H7 (cell line): ENCODE results near the gene ANKRD16. TPM values are rescaled to one million over a fixed set of nuclear protein-coding genes. Genes with fewer than 3 reads are reported as not detected.

Experiments used
- DNase-seq: peaks from one replicate; pipeline ENCODE4 v3.0.0; 2012
- H3K27me3 ChIP-seq: 2 replicates; pipeline ENCODE4 v1.6.0; 2011; ENCODE audit warnings: mild to moderate bottlenecking, low read length; ENCODE audit not compliant: control insufficient read depth, insufficient read depth
- H3K36me3 ChIP-seq: replicated peaks from 2 replicates; pipeline ENCODE4 v1.5.1; 2011; ENCODE audit warnings: low read length; ENCODE audit not compliant: control insufficient read depth, insufficient read depth
- H3K4me3 ChIP-seq: 2 replicates; pipeline ENCODE4 v1.5.1; 2011; ENCODE audit warnings: low read depth, mild to moderate bottlenecking, control low read depth, low read length, moderate library complexity; ENCODE audit not compliant: insufficient read depth
- total RNA-seq: library from RNA; depleted of rRNA; stranded (reverse); fragments of >200 nt; shearing (Covaris generic); gene quantifications from 2 replicates; pipeline ENCODE4 v1.2.3, GENCODE V29; 2014; rRNA removed

ANKRD16 gene
- 11.1 and 13.2 TPM in 2 replicates for total RNA-seq

DNA sequence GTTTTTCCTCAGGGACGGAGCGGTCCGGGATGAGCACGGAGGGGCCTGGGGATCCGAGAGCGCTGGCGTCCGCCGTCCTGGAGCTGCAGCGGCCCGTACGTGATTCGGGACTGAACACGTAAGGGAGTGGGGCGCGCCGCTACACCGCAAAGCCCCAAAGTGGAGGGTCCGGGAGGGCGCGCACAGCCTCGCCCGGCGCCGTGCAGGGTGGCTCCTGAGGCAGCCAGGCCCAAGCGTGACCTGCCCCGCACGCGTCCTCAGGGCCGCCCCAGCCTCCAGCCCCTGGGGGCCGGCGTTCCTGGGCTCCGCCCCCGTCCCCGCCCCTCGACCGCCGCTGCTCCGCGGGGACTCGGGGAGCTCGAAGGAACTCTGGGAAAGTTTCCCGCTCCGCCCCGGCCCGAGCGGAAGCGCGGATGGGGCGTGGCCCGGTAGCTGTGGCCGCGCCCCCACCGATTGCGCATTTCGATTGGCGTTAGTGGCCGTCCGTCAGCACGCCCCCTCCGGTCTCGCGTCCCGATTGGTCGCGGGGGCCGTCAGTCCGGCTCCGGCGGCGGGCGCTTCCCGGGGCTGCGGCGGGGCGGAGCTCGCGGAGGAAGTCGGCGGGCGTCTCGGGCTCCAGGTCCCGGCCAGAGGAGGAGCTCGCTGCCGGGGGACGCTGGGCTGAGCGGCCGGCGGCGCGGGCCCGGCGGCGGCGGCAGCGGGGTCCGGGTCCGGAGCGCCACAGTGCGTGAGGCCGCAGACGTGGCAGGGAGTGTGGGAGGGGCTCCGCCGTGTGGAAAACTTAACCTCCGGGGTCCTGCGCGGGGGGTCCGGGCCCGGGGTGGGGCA is at the start of gene ANKRD16, which contains the start of gene FBH1:
Gene ANKRD16, minus strand, starts transcription at position 270 of the 828 bp plus-strand sequence. CDS start 539 bp downstream, outside the sequence.
Gene FBH1, plus strand, starts transcription at position 620 of the 828 bp plus-strand sequence. Its CDS starts 103 bp downstream, at position 723.
- peaks cover 7% of the 10 kb centered on the region for H3K36me3 ChIP-seq
- no peaks in the 10 kb centered on the region for H3K27me3 ChIP-seq
- peak within 1 kb of the TSS; percentile 79 for H3K4me3 ChIP-seq
- peak; percentile 99 for DNase-seq

- H3K27me3 ChIP-seq: no peaks in the 10 kb centered on the region
These were observed 48.6 kb upstream of the ANKRD16 start for GRCh38 chr10:5938291-5938690.

GRCh38 chr10:5937016-5937415 is 47.3 kb upstream of the ANKRD16 start:
- peaks cover 14% of the 10 kb centered on the region for H3K36me3 ChIP-seq
- DNase-seq: no peak
- no peak overlapping the region for H3K4me3 ChIP-seq
- H3K27me3 ChIP-seq: no peaks in the 10 kb centered on the region

More at GRCh38 chr10:5938291-5938690, 48.6 kb upstream of the ANKRD16 start:
- H3K4me3 ChIP-seq: no peak overlapping the region
- peaks cover 14% of the 10 kb centered on the region for H3K36me3 ChIP-seq
- DNase-seq: no peak

DNA sequence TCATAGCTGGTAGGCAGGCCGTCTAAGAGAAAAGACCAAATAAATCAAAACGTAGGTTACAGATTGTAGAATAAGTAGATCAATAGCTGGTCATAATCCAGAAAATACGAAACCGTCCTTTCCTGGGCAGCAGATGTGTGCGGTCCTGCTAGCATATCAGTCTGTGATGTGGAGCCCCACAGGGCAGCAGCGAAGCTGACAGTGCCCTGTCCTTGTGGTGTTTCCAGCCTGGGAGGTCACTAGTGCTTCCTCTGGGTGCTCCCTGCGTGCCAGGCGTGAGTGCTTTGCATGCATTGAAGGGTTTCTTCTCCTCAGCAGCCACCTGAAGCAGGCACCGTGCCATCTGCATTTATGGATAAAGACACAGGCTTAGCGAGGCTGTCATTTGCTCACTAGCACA is 45.9 kb upstream of the ANKRD16 start:
- H3K4me3 ChIP-seq: no peak overlapping the region
- DNase-seq: no peak
- H3K27me3 ChIP-seq: no peaks in the 10 kb centered on the region
- H3K36me3 ChIP-seq: peaks cover 16% of the 10 kb centered on the region

DNA sequence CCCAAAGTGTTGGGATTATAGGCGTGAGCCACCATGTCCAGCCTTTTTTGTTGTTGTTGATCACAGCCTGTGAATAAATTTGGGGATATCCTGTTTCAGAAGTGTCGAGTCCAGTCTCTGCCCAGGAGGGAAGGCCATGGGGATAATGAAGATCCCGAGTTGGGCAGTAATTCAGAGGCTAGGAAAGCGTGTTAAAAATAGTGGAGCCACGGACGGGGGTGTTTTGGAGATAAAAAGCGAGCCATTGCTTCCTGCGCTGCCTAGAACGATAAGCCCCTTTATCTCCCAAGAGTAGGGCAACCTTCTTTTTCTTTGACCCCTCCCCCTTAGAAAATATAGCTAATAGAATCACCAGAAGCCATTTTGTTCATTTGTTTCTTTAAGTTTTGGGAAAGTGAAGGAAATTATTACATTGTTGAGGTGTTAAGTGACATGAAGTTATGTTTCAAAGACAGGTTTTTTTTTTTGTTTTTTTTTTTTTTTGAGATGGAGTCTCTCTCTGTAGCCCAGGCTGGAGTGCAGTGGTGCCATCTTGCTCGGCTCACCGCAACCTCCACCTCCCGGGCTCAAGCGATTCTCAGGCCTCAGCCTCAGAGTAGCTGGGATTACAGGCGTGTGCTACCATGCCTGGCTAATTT is 44.3 kb upstream of the ANKRD16 start:
- peaks cover 25% of the 10 kb centered on the region for H3K36me3 ChIP-seq
- H3K4me3 ChIP-seq: no peak overlapping the region
- DNase-seq: no peak
- H3K27me3 ChIP-seq: no peaks in the 10 kb centered on the region

GRCh38 chr10:5932345-5932744 is 42.7 kb upstream of the ANKRD16 start:
- H3K4me3 ChIP-seq: no peak overlapping the region
- peaks cover 30% of the 10 kb centered on the region for H3K36me3 ChIP-seq
- no peak for DNase-seq
- no peaks in the 10 kb centered on the region for H3K27me3 ChIP-seq

DNA sequence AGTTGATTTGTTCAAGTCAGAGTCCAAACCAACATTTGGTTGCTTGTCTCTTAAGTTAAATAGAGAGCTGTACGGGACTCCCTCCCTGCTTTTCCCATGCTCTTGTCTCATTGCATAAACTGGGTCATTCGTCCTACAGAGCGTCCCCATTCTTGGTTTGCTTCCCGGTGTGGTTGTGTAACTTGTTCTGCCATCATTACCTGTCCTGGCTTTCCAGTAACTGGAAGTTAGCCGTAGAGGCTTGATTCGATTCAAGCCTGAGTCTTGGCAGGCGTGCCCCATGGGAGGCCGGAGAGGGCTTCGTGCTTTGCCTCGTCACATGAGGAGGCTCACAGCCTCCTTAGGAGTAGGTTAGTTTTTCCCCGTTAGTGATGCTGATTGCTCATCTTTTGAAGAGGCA is 40.6 kb upstream of the ANKRD16 start:
- Histone ChIP-seq H3K27me3 (no peaks in the 10 kb centered on the region), H3K36me3 (peaks cover 31% of the 10 kb centered on the region), H3K4me3 (no peak overlapping the region)
- no peak for DNase-seq

GRCh38 chr10:5929442-5929841 is 39.7 kb upstream of the ANKRD16 start:
- no peaks in the 10 kb centered on the region for H3K27me3 ChIP-seq
- no peak overlapping the region for H3K4me3 ChIP-seq
- DNase-seq: no peak
- H3K36me3 ChIP-seq: peaks cover 38% of the 10 kb centered on the region

GRCh38 chr10:5927306-5927705 is 37.6 kb upstream of the ANKRD16 start:
- no peak for DNase-seq
- Histone ChIP-seq H3K36me3 (peaks cover 50% of the 10 kb centered on the region), H3K4me3 (no peak overlapping the region)

GRCh38 chr10:5924889-5925288 is 35.2 kb upstream of the ANKRD16 start:
- peaks cover 62% of the 10 kb centered on the region for H3K36me3 ChIP-seq
- DNase-seq: no peak
- H3K27me3 ChIP-seq: no peaks in the 10 kb centered on the region
- no peak overlapping the region for H3K4me3 ChIP-seq

More at GRCh38 chr10:5927306-5927705, 37.6 kb upstream of the ANKRD16 start:
- no peaks in the 10 kb centered on the region for H3K27me3 ChIP-seq

DNA sequence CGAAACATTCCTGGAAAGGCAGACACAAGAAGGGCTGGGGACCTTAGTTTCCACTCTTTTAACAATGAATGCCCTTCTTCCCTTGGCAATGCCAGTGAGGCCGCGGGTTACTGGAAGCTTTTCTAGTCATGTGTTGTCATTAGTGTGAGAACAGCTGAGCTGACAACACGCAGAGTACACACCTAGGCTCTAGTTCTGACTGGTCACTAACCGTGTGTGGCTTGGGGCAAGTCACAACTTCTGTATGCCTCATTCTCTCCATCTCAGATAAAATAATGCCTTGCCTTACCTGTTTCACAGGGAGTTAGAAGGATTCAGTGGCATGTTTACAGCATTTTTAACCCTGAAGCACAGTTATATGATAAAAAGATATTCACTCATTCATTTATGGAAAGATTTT is 32.1 kb upstream of the ANKRD16 start:
- no peaks in the 10 kb centered on the region for H3K27me3 ChIP-seq
- no peak for DNase-seq
- peaks cover 63% of the 10 kb centered on the region for H3K36me3 ChIP-seq
- H3K4me3 ChIP-seq: no peak overlapping the region

DNA sequence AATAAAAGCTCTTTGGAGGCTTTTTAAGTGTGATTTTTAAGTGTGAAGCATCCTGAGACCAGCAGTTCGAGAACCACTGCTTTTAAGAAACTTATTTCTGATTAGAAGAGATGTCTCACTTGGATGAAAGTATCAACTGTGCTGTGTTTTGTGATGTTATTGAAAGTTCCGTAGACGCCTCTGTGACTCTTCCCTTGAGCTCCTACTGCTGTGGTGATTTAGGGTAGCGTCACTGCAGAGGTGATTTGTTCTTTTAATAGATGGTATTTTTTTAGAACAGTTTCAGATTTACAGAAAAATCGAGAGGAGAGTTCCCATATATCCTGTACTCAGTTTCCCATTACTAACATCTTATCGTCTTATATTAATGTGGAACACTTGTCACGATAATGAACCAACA is 29.9 kb upstream of the ANKRD16 start:
- no peak for DNase-seq
- peaks cover 64% of the 10 kb centered on the region for H3K36me3 ChIP-seq
- no peaks in the 10 kb centered on the region for H3K27me3 ChIP-seq
- H3K4me3 ChIP-seq: no peak overlapping the region

GRCh38 chr10:5918763-5919162 is 29.1 kb upstream of the ANKRD16 start:
- H3K4me3 ChIP-seq: no peak overlapping the region
- H3K36me3 ChIP-seq: peaks cover 68% of the 10 kb centered on the region
- DNase-seq: no peak
- H3K27me3 ChIP-seq: no peaks in the 10 kb centered on the region

- H3K36me3 ChIP-seq: peaks cover 64% of the 10 kb centered on the region
- H3K4me3 ChIP-seq: no peak overlapping the region
- DNase-seq: no peak
- no peaks in the 10 kb centered on the region for H3K27me3 ChIP-seq
These were observed 27.6 kb upstream of the ANKRD16 start for GRCh38 chr10:5917305-5917704.

DNA sequence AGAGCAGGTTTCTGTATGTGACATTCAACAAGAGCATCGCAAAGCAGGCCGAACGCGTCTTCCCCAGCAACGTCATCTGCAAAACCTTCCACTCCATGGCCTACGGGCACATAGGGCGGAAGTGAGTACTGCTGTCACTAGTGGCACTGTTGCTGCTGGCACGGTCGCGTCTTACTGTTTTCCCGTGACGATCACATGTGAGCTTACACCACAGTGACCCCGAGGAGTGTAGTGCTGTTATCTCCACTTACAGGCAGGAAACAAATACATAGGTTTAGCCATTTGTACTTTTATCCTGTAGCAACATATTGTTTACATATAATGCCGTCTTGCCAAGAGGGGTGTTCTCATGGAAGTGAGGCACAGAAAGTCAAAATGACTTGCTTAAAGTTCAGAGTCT is 25.8 kb upstream of the ANKRD16 start:
- DNase-seq: no peak
- peaks cover 57% of the 10 kb centered on the region for H3K36me3 ChIP-seq
- no peak overlapping the region for H3K4me3 ChIP-seq
- H3K27me3 ChIP-seq: no peaks in the 10 kb centered on the region
